NCI-H1417 (cell line): ENCODE results near the gene NXNL1.

Source experiments
- DNase-seq, 3 experiments: peaks; one replicate each; lab custom pipeline; 2025; lab: John Stamatoyannopoulos, UW

The NXNL1 gene

DNA sequence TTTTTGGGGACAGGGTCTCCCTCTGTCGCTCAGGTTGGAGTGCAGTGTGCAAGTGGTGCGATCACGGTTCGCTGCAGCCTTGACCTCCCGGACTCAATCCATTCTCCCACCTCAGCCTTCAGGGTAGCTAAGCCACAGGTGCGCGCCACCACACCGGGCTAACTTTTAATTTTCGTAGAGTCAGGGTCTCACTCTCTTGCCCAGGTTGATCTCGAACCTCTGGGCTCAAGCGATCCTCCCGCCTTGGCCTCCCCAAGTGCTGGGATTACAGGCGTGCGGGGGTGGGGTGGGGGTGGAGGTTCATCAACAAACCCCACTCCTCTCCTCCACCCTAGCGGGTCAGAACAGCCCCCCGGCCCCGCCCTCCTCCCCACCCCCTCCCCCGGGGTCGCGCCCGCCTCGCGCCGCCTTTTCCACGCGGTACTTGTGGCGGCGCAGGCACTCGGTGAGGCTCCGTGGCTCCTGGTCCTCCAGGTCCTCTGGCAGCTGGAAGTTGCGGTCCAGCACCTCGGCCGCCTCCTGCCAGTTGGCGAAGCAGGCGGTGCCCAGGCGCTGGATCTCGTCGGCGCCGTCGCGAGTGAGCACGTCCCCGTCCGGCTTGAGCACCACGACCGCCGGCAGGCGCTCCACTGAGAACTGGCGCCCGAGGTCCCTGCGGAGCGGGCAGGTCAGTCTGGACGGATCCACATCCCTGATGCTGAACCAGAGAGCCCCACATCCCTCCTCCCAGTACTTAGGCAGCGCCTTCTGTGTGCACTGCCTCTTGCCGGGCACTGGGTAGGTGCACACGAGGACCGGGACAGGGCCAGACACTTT lies 5.2 kb downstream of the NXNL1 start:
- peak in 2 of 3 experiments; percentile 8 to 20 for DNase-seq

DNA sequence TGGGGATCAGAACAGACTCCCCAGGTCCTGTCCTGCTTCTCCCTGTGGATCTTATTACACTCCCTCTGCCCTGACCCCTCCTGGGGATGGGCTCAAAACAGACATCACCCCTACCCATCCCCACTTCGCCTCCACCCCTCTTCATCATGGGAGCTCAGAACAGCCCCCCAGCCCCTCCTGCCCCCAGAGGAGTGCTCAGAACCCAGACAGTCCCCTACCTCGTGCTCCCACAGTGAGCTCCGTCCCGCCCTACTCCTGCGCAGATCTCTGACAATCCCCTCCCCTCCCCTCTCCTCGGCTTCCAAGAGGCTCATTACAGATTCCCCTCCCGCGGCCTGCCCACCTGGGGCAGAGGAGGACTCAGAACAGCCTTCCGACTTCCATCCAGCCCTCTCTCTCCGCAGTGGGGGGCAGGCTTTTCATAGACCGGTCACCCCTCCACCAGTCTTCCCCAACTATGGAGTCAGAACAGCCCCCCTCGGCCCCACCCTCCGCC lies 6.1 kb downstream of the NXNL1 start:
- DNase-seq = peak in 1 of 3 experiments; percentile 29

DNA sequence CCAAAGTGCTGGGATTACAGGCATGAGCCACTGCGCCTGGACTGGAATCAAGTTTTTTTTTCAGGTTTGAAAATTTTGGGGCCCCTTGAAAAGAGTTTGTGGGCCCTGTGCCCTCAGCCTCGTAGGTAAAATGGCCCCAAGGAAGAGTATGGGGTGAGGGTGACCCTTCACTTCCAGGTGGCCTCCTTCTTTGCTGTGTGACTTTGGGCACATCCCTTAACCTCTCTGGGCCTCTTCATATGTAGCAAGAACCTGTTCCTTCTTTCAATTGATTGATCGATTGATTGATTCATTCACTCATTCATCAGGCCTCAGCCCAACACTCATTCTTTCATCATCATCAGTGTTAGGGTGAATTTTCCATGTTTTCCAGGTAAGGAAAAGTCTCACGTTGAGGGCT lies 8.9 kb downstream of the NXNL1 start:
- no peak for DNase-seq

DNA sequence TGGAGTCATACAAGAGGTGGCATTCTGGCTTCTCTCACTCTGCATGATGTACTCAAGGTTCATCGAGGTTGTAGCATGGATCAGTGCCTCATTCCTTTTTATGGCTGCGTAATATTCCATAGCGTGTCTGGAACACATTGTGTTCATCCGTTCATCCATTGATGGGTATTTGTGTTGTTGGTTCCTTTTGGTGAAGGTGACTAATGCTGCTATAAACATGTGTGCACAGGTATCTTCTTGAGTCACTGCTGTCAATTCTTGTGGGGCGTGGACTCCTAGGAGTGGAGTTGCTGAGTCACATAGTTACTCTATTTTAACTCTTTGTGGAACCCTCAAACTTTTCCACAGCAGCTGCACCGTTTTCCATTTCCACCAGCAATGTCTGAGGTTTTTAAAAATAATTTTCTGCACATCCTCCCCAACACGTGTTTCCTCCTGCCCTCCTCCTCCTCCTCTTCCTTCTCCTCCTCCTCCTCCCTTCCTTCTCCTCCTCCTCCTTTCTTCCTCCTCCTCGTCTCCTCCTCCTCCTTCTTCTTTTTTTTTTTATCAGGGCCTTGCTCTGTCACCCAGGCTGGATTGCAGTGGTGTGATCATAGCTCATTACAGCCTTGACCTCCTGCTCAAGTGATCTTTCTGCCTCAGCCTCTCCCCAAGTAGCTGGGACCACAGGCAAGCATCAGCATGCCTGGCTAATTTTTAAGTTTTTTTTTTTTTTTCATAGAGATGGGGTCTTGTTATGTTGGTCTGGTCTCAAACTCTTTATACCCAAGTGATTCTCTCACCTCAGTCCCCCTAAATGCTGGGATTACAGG lies 10.3 kb downstream of the NXNL1 start:
- no peak for DNase-seq

DNA sequence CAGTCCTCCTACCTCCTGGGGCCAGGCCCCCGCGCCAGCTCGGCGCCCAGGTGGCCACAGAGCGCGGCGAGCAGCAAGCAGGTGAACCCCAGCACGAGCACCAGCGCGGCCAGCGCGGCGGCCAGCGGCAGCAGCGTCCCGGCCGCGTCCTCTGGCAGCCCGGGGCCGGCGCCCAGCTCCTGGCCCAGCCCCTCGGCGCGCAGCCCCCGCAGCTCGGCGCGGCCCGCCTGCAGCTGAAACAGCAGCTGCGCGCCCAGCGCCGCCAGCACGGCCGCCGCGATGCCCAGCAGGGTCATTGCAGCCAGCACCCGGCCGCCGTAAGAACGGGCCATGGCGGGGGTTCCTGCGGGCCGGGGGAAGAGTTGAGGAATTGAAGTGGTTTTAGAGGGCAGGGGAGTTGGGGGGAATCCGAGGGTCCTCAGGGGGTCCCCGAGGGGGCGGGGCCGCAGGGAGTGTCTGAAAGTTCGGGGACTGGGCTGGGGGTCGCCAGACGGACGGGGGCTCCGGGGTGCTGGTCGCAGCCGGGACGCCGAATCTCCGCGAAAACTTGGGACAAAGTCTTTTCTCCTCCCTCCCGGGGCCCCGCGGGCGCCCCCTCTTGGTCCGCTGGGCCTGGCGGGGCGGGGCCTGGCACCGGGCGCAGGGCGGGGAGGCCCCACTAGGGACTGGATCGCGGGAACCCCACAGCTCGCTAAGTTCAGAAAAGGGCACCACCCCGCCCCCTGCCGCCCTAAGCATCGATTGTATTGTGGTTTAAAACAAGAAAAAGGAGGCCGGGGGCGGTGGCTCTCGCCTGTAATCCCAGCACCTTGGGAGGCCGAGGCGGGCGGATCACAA lies 12.4 kb downstream of the NXNL1 start, which contains the start of gene TMEM221:
TMEM221 (minus strand) TSS at position 538 of the 837 bp plus-strand sequence; CDS start at position 332, 206 bp downstream.
- DNase-seq = peak in 2 of 3 experiments; percentile 43 to 52

DNA sequence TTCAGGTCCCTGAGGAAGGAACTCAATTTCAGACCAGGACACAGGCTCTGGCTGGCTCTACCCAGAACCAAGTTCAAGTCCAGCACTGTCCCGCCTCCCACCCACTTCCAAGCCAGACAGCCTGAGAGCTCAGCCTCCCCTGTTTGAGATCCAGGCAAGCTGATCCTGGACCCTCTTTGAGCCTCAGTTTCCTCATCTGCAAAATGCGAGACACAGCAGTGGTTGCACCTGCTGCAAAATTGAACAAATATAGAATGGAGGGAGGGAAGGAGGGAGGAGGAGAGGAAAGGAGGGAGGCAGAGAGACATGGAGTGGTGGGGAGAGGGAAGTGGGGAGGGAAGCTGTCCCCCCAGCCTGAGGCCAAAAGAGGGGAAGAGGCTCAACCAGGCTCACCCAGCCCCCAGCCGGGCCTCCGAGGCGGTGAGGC lies 13.0 kb downstream of the NXNL1 start:
- no peak for DNase-seq

DNA sequence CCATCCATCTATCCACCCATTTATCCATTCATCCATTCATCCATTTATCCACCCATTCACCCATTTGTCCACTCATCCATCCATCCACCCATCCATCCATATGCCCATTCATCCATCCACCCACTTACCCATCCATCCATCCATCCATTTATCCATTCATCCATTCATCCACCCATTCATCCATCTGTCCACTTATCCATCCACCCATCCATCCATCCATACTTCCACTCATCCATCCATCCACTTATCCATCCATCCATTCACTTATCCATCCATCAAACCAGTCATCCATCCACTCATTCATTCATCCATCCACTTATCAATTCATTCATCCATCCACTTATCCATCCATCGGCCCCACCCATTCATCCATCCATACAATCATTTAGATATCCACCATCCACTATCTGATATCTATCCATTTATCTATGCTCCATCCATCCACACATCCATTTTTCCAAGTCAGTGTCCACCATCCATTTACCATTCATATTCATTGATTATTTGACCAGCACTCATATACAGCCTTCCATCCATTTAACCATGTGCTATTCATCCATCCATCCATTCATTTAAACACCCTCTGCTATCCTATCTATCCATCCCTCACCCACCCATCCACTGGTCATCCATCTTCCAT lies 15.1 kb downstream of the NXNL1 start:
- no peak for DNase-seq

DNA sequence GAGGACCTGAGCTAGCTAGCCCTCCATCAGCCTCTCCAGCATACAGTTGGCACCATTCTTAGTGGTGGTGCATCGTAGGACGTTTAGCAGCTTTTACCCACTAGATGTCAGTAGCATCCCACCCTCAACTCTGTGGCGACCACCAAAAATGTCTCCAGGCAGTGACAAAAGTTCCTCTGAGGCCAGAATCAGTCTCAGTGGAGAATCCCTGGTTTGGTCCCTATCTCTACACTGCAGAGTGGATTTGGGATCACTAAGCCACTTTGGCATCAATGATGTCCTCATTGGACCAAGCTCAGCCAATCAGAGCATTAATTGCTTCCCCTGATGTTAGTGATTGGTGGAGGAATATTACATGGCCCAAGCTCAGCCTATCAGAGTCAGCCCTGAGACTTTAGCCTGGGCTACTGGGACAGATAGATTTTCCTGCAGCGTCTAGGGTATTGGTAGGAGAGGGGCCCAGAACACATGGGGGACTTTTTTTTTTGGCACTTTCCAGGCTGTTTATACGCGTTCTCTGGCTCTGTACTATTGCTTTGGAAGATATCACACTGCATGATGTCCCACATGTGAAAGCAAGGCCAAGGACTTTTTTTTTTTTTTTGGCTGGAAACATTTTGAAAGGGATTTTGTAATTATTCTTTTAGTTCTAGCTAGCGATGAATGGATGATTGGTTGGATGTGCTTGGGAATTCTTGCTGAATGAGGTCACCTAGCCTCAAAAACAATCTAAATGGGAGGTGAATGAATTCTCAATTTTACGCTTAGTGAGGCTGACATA lies 19.3 kb downstream of the NXNL1 start:
- peak in 2 of 3 experiments; percentile 5 to 45 for DNase-seq

DNA sequence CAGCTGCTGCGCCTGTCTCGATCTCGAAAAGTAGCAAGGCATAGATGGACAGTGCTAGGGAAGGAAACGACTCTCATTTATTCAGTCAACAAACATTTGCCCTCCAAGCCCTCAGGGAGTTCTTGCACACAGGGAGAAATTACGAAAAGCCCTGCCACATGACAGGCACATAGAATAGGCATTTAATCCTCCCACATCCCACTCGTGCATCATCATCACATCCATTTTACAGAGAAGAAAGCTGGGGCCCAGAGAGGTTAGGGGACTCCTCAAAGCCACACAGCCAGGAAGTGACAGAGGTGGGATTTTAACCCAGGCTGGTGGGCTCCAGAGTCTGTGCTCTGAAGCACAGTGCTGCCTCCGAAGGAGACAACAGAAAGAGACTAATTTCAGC lies 23.9 kb downstream of the NXNL1 start:
- no peak for DNase-seq

DNA sequence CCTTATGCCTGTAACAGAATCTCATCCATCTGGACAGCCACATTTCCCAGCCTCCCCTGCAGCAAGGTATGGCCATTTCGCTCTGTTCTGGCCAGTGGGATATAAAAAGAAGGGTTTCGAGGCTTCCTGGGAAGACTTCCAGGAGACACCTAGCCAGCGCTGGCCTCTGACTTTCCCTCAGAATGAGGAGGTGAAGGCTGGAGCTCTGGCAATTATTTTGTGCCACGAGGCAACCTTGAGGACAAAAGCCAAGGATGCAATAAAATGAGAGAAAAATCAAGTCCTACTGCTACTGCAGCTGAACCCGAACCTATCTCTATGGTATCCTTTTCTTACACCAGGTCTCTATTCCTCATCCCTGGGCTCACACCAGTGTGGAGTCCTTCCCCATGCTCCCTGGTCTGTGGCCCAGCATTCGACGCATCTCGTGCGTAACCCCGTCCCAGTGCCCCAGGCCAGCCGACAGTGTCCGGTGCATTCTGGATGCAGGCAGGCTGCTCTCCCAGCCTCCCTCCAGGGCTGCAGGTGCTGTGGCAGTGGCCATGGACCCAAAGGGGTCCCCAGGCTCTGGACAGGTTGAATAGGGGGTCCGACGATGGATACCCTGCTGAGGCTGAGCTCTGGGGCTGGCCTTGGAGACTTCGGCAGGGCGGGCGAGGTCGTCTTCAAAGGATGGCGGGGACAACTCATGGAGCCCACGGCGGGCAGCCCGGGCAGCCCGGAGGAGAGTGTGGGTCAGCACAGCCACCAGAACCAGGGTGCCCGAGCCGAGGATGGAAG lies 24.4 kb downstream of the NXNL1 start:
- no peak for DNase-seq

DNA sequence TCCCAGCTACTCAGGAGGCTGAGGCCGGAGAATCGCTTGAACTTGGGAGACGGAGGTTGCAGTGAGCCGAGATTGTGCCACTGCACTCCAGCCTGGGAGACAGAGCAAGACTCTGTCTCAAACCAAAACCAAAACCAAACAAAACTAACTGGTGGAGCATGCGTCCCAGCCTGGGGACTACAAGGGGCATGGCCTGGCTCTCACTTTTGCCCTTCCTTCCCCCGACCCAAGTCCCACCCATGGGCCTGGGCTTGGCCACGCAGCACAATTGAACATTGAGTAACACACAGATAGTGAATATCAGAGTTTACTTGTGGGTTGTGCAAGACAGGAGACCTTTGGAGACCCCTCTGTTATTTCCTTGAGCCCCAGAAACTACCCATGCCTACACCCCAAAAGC lies 25.5 kb downstream of the NXNL1 start:
- no peak for DNase-seq

DNA sequence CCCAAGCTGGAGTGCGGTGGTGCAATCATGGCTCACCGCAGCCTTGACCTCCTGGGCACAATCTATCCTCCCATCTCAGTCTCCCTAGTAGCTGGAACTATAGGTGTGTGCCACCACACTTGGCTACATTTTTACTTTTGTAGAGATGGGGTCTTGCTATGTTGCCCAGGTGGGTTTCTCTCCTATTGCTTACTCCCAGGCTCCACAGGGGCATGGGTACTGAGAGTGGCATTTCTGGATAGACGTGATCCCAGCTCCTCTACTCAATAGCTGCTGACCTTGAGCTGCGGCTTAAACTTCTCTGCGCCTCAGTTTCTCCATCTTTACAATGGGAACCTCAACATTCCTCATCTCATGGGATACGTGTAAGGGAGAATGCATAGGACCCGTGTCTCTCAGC lies 29.3 kb downstream of the NXNL1 start:
- no peak for DNase-seq

DNA sequence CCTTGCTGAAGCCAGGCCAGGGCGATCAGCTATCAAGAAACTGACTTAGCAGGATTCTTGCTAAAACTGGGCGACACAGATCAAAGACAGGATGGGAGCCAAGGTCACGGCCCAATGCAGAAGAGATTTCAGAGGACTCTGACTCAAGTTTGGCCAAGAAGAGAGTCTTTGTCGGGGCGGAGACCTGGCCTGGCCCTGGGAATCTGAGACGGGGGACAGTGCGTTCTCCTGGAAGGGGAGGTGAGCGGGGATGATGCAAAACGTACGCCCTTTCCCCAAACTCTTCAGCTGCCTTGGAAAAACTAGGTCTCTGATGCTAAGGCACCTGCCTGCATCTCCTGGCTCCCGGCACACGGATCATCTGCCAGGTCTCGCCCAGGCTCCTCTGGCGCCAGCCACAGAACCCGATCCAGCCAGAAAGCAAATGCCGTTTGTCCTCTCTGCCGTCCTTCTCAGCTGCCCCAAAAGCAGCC lies 31.0 kb downstream of the NXNL1 start:
- no peak for DNase-seq

DNA sequence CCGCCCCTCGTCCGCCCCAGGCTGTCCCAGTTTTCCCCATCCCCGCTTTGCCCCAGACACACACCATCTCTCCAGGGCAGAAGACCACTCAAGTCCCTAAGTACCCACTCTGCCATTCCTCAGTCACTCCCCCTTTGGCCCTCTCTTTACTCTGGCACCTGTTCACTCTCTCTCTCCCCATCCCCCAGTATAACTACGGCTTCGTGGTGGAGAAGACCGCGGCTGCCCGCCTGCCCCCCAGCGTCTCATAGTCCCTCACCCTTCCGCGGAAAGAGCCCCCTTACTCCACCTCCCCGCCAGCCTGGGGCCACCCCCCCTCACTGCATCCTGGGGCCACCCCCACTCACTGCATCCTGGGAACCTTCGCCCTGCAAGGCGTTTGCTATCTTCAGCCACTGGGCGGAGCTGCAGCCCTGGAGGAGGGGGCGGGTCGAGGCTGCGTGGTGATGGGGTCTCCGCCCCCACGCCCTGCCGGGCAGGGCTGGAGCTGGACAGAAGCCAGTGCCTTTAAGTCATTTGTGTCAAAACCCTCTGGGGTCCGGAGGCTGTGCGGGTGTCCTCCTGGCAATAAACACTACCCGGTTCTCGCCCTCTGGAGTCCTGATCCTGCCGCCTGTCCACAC lies 35.9 kb downstream of the NXNL1 start:
- peak in 2 of 3 experiments; percentile 13 to 39 for DNase-seq

DNA sequence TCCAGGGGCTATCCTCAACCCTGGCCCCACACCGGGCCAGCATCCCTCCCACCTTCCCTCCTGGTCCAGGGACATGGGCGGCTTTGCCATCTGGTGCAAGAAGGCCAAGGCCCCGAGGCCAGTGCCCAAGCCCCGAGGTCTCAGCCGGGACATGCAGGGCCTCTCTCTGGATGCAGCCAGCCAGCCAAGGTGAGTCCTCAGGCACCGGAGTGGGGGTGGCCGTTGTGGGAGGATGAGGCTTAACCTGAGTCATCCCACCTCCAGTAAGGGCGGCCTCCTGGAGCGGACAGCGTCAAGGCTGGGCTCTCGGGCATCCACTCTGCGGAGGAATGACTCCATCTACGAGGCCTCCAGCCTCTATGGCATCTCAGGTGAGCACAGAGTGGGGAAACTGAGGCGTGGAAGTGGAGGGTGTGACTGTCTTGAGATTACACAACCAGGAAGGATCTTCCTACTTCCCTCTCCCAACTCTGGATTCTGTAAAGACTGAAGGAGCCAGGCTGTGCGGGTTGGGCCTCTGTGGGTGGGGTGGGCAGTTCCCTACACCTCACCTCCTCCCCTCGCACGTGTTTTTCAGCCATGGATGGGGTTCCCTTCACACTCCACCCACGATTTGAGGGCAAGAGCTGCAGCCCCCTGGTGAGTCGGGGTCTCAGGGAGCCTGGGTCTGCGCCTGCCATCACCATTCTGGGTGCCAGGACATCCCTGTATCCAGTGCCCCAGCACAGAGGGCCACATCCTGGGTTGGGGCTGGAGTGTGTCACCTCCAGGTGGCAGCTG lies 37.1 kb downstream of the NXNL1 start:
- no peak for DNase-seq

DNA sequence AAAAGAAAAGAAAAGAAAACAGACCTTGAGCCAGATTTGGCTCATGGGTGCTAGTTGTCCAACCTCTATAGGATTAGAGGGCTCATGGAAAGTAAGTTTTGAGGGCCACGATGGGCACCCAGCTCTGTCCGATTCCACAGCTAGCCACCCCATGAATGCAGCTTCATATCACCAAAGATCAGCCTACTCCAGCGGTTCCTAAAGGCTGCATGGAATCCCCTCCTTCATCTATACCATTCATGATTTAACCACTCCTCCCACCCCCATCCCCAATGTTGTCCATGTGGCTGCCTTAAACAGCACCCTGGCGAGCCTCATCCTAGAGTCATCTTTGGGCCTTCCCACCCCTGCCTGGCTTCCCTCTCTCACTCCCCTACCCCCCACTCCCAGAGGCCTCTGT lies 38.8 kb downstream of the NXNL1 start:
- DNase-seq = no peak

DNA sequence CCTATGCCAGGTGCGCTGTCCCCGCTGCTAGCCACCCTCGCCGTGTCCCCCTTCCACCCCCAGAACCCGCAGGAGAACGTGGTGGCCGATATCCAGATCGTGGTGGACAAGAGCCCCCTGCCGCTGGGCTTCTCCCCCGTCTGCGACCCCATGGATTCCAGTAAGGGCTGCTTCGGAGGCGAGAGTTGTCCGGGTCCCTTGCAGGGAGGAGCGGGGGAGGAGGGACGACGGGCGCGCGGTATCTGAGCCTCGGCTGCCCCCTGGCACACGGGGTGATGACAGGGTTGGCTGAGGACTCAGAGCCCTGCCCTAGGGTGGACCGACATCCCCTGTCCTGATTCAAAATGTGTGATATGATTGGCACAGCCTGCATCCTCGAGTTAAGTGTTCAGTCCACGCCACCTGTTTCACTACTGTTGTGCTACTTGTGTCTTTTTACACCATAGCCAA lies 40.2 kb downstream of the NXNL1 start:
- peak in 1 of 3 experiments; percentile 65 for DNase-seq
